ENCODE data around the gene TMEM234. TPM values are rescaled to one million over a fixed set of nuclear protein-coding genes. Genes with fewer than 3 reads are reported as not detected.

The TMEM234 gene
- total and polyA plus RNA-seq, 2 of the 8 experiments (the other 6 are each of a cell fraction or from before 2014, with no cell fraction given) = 8.7 to 8.9 TPM

DNA sequence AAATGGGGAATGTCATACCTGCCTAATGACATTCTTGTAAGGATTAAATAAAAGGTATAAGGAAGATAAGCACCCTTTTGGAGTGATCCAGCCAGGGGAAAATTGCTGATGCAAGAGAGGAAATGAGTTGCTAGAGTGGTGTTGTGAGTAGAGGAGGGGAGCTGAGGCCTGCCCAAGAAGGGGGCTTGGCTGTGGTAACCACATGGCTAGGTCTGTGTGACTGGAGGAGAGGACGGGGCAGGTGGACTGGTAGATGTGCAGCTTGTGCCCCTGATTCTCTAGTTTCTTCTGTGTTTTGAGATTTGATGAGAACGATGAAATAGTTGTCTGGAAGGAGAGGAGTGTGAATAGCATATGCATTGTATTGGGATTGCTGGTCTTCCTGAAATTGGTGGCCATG lies 36.1 kb downstream of the TMEM234 start (continued):
- TF ChIP-seq, protein P1, sequence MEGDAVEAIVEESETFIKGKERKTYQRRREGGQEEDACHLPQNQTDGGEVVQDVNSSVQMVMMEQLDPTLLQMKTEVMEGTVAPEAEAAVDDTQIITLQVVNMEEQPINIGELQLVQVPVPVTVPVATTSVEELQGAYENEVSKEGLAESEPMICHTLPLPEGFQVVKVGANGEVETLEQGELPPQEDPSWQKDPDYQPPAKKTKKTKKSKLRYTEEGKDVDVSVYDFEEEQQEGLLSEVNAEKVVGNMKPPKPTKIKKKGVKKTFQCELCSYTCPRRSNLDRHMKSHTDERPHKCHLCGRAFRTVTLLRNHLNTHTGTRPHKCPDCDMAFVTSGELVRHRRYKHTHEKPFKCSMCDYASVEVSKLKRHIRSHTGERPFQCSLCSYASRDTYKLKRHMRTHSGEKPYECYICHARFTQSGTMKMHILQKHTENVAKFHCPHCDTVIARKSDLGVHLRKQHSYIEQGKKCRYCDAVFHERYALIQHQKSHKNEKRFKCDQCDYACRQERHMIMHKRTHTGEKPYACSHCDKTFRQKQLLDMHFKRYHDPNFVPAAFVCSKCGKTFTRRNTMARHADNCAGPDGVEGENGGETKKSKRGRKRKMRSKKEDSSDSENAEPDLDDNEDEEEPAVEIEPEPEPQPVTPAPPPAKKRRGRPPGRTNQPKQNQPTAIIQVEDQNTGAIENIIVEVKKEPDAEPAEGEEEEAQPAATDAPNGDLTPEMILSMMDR (IDR thresholded peaks at IDR 0.05; ENCODE audit: control extremely low read depth in 1 of 3, insufficient read depth in 1 of 3, low read depth in 1 of 3, low read length in 3 of 3) = no peak
- TF ChIP-seq RNF2 (IDR thresholded peaks at IDR 0.05; ENCODE audit: borderline replicate concordance, low read depth, low read length, missing control alignments, poor library complexity, severe bottlenecking) = no peak
- TF ChIP-seq TBP (IDR thresholded peaks at IDR 0.05; ENCODE audit: low read depth, low read length) = no peak
- TF ChIP-seq RXRA (IDR thresholded peaks at IDR 0.05; ENCODE audit: insufficient read depth, low read depth, low read length) = no peak
- TF ChIP-seq SIX5 (IDR thresholded peaks at IDR 0.05; ENCODE audit: low read depth, low read length) = no peak
- TF ChIP-seq BCL11A (IDR thresholded peaks at IDR 0.05; ENCODE audit: low read depth in 2 of 2, low read length in 2 of 2) = no peak

All from H1 (cell line).